H9 (cell line): ENCODE results near the gene KIF3B. TPM values are rescaled to one million over a fixed set of nuclear protein-coding genes. Genes with fewer than 3 reads are reported as not detected.

ENCODE experiments used
- DNase-seq: peaks from one replicate; pipeline ENCODE4 v3.0.0-alpha.2; 2017
- H2AFZ ChIP-seq: one replicate; pipeline ENCODE4 v1.6.1; 2013; ENCODE audit warnings: mild to moderate bottlenecking, low read length, control low read depth, moderate library complexity
- H2AK5ac ChIP-seq: 2 replicates; pipeline ENCODE4 v1.6.1; 2013; ENCODE audit warnings: low read length, control low read depth, mixed read lengths; ENCODE audit not compliant: insufficient read length
- H2BK120ac ChIP-seq: one replicate; pipeline ENCODE4 v1.6.1; 2013; ENCODE audit warnings: low read depth, mild to moderate bottlenecking, low read length, control low read depth, inconsistent platforms; ENCODE audit not compliant: poor library complexity, severe bottlenecking
- H2BK12ac ChIP-seq: 2 replicates; pipeline ENCODE4 v1.6.1; 2013; ENCODE audit warnings: low read length, control low read depth, mixed read lengths, low read depth; ENCODE audit not compliant: insufficient read length
- H2BK15ac ChIP-seq: 2 replicates; pipeline ENCODE4 v1.6.1; 2013; ENCODE audit warnings: low read depth, low read length, control low read depth
- H2BK20ac ChIP-seq: one replicate; pipeline ENCODE4 v1.6.1; 2013; ENCODE audit warnings: low read depth, mild to moderate bottlenecking, low read length, control low read depth, inconsistent platforms; ENCODE audit not compliant: poor library complexity, severe bottlenecking
- H2BK5ac ChIP-seq: 2 replicates; pipeline ENCODE4 v1.6.1; 2013; ENCODE audit warnings: low read length, control low read depth, mixed read lengths; ENCODE audit not compliant: insufficient read length
- H3K14ac ChIP-seq: 2 replicates; pipeline ENCODE4 v1.6.1; 2013; ENCODE audit warnings: low read length, control low read depth; ENCODE audit not compliant: insufficient read depth
- H3K18ac ChIP-seq: 2 replicates; pipeline ENCODE4 v1.6.1; 2013; ENCODE audit warnings: low read depth, mild to moderate bottlenecking, mixed read lengths, low read length, control low read depth; ENCODE audit not compliant: insufficient read length
- H3K23ac ChIP-seq: 2 replicates; pipeline ENCODE4 v1.6.1; 2013; ENCODE audit warnings: low read length, control low read depth, mixed read lengths, low read depth; ENCODE audit not compliant: insufficient read length
- H3K23me2 ChIP-seq: 2 replicates; pipeline ENCODE4 v1.6.1; 2013; ENCODE audit warnings: low read depth, mild to moderate bottlenecking, mixed read lengths, low read length, control low read depth; ENCODE audit not compliant: insufficient read length, poor library complexity, severe bottlenecking
- H3K27ac ChIP-seq: 2 replicates; pipeline ENCODE4 v1.5.1; 2013; ENCODE audit warnings: low read length, control low read depth, mixed read lengths, low read depth; ENCODE audit not compliant: insufficient read length
- H3K27me3 ChIP-seq: 2 replicates; pipeline ENCODE4 v1.6.1; 2013; ENCODE audit warnings: low read length, control low read depth, inconsistent platforms; ENCODE audit not compliant: insufficient read depth
- H3K4ac ChIP-seq: 2 replicates; pipeline ENCODE4 v1.6.1; 2013; ENCODE audit warnings: low read depth, mild to moderate bottlenecking, control low read depth, inconsistent platforms, low read length, moderate library complexity
- H3K4me1 ChIP-seq: 2 replicates; pipeline ENCODE4 v1.6.1; 2013; ENCODE audit warnings: low read length, control low read depth, inconsistent platforms; ENCODE audit not compliant: insufficient read depth
- H3K4me2 ChIP-seq: 2 replicates; pipeline ENCODE4 v1.6.1; 2013; ENCODE audit warnings: low read length, control low read depth, mixed read lengths; ENCODE audit not compliant: insufficient read length, insufficient read depth
- H3K56ac ChIP-seq: 2 replicates; pipeline ENCODE4 v1.6.1; 2013; ENCODE audit warnings: low read depth, mild to moderate bottlenecking, mixed read lengths, low read length, control low read depth; ENCODE audit not compliant: insufficient read length
- H3K79me1 ChIP-seq: 2 replicates; pipeline ENCODE4 v1.6.1; 2013; ENCODE audit warnings: low read depth, mild to moderate bottlenecking, moderate library complexity, low read length, control low read depth, inconsistent platforms; ENCODE audit not compliant: insufficient read depth, poor library complexity, severe bottlenecking
- H3K79me2 ChIP-seq: 2 replicates; pipeline ENCODE4 v1.6.1; 2013; ENCODE audit warnings: low read length, control low read depth, inconsistent platforms; ENCODE audit not compliant: insufficient read depth
- H3K9ac ChIP-seq: 2 replicates; pipeline ENCODE4 v1.6.1; 2013; ENCODE audit warnings: low read length, control low read depth, mixed read lengths; ENCODE audit not compliant: insufficient read length; ENCODE audit errors: extremely low read depth
- H3K9me3 ChIP-seq: one replicate; pipeline ENCODE4 v1.6.1; 2013; ENCODE audit warnings: low read depth, low read length, inconsistent platforms; ENCODE audit not compliant: control insufficient read depth
- H3T11ph ChIP-seq: one replicate; pipeline ENCODE4 v1.6.1; 2013; ENCODE audit warnings: mild to moderate bottlenecking, low read length, control low read depth, inconsistent platforms
- H4K20me1 ChIP-seq: one replicate; pipeline ENCODE4 v1.6.1; 2013; ENCODE audit not compliant: control insufficient read depth, insufficient read length, insufficient read depth
- H4K5ac ChIP-seq: 2 replicates; pipeline ENCODE4 v1.6.1; 2013; ENCODE audit warnings: low read depth, mild to moderate bottlenecking, mixed read lengths, low read length, control low read depth; ENCODE audit not compliant: insufficient read length
- H4K8ac ChIP-seq: replicated peaks from 2 replicates; pipeline ENCODE4 v1.6.1; 2013; ENCODE audit warnings: low read length, control low read depth, mixed read lengths, low read depth; ENCODE audit not compliant: insufficient read length
- H4K91ac ChIP-seq: 2 replicates; pipeline ENCODE4 v1.6.1; 2013; ENCODE audit warnings: low read depth, mild to moderate bottlenecking, moderate library complexity, mixed read lengths, low read length, control low read depth; ENCODE audit not compliant: insufficient read length
- H3K27ac Mint-ChIP-seq, 3 experiments: 2 replicates in 2 of 3; 3 replicates in 1 of 3; pipeline ENCODE4 v1.8.0; 2020 to 2021; ENCODE audit warnings: mixed read lengths in 3 of 3, mild to moderate bottlenecking in 1 of 3, moderate library complexity in 1 of 3
- H3K27me3 Mint-ChIP-seq: 2 replicates; pipeline ENCODE4 v1.8.0; 2021; ENCODE audit warnings: low read depth, mild to moderate bottlenecking, moderate library complexity, mixed read lengths
- H3K36me3 Mint-ChIP-seq, 3 experiments: 2 replicates in 2 of 3; 3 replicates in 1 of 3; pipeline ENCODE4 v1.8.0; 2020 to 2021; ENCODE audit warnings: low read depth in 3 of 3, mixed read lengths in 3 of 3; ENCODE audit not compliant: insufficient read depth in 1 of 3
- H3K4me1 Mint-ChIP-seq, 2 experiments: 2 replicates each; pipeline ENCODE4 v1.8.0; 2020; ENCODE audit warnings: mixed read lengths in 2 of 2
- H3K4me3 Mint-ChIP-seq, 2 experiments: 2 replicates in 1 of 2; 3 replicates in 1 of 2; pipeline ENCODE4 v1.8.0; 2020 to 2021; ENCODE audit warnings: mild to moderate bottlenecking in 2 of 2, mixed read lengths in 2 of 2, moderate library complexity in 1 of 2
- H3K9me3 Mint-ChIP-seq, 2 experiments: 2 replicates in 1 of 2; 3 replicates in 1 of 2; pipeline ENCODE4 v1.8.0; 2020; ENCODE audit warnings: mild to moderate bottlenecking in 2 of 2, mixed read lengths in 2 of 2, moderate library complexity in 1 of 2
- CTCF ChIP-seq: fragments of 200-600 bp; sonication (generic); conservative IDR thresholded peaks from 3 replicates; pipeline ENCODE4 v1.8.0; 2021; ENCODE audit warnings: antibody characterized with exemption, mild to moderate bottlenecking
- WGBS: extraction: QIAGEN DNeasy Blood & Tissue Kit; methylation state at CpG from one replicate; pipeline ENCODE4 v1.1.7; 2013; ENCODE audit warnings: missing lambda C conversion rate, low lambda C conversion rate, mixed read lengths; ENCODE audit not compliant: insufficient read length; ENCODE audit errors: extremely low coverage; 5-methylcytosine and 5-hydroxymethylcytosine counted together
- total RNA-seq: library from RNA; stranded (reverse); gene quantifications from 2 replicates; pipeline ENCODE4 v1.2.1, GENCODE V29; 2021

The KIF3B gene
- total RNA-seq, 1 experiment from 2014 or later: 29.7 TPM

DNA sequence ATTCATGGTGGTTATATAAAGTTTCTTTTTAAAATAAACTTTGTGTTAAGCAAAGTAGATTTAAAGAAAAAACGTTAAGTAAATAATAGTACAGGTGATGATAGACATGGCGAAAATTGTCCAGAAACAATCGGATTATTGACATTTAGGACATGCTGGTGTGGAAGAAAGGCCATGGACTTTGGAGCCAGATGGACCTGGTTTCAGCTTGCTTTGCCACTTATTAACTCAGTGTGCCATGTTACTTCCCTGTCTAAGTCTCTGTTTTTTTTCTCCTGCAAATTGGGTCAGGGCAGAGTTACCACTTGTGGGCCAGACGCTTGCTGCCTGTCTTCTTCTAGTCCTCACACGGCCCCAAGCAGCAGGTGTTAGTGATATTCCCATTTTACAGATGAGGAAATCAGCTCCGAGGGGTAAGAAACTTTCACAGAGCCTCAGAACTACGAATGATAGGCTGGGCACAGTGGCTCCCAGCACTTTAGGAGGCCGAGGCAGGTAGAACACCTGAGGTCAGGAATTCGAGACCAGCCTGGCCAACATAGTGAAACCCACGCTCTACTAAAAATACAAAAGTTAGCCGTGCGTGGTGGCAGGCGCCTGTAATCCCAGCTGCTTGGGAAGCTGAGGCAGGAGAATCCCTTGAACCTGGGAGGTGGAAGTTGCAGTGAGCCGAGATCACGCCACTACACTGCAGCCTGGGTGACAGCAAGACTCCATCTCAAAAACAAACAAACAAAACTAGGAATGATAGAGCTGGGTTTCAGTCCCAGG is 12.4 kb downstream of the KIF3B start:
- no peak overlapping the region for H3T11ph ChIP-seq
- H2BK5ac ChIP-seq: no peak overlapping the region
- H3K27ac ChIP-seq: no peak overlapping the region
- 100% methylated on average over 1 of the region's 15 CpGs for WGBS
- H3K23ac ChIP-seq: no peak overlapping the region
- Mint-ChIP-seq H3K4me1 (no peaks in the 10 kb centered on the region), H3K9me3 (no peaks in the 10 kb centered on the region), H3K36me3 (no peaks in the 10 kb centered on the region), H3K4me3 (no peak overlapping the region), H3K27ac (no peak overlapping the region), H3K27me3 (no peaks in the 10 kb centered on the region)
- no peak overlapping the region for H3K56ac ChIP-seq
- H2AK5ac ChIP-seq: no peak overlapping the region
- no peak overlapping the region for H3K9ac ChIP-seq
- H3K9me3 ChIP-seq: no peaks in the 10 kb centered on the region
- no peak overlapping the region for H4K91ac ChIP-seq
- H2BK20ac ChIP-seq: no peak overlapping the region
- no peak overlapping the region for H3K14ac ChIP-seq
- no peak overlapping the region for H3K4me2 ChIP-seq
- no peak overlapping the region for H2BK15ac ChIP-seq
- no peak overlapping the region for H2BK12ac ChIP-seq
- H2BK120ac ChIP-seq: no peak overlapping the region
- H4K5ac ChIP-seq: no peak overlapping the region
- TF ChIP-seq CTCF: no peak
- no peaks in the 10 kb centered on the region for H4K20me1 ChIP-seq
- H3K79me1 ChIP-seq: no peaks in the 10 kb centered on the region
- H3K4ac ChIP-seq: no peak overlapping the region
- no peak overlapping the region for H2AFZ ChIP-seq
- DNase-seq: no peak
- H4K8ac ChIP-seq: no peak overlapping the region
- H3K4me1 ChIP-seq: no peaks in the 10 kb centered on the region
- H3K18ac ChIP-seq: no peak overlapping the region
- no peaks in the 10 kb centered on the region for H3K23me2 ChIP-seq
- no peaks in the 10 kb centered on the region for H3K27me3 ChIP-seq
- H3K79me2 ChIP-seq: no peaks in the 10 kb centered on the region
